SK-N-SH (cell line): ENCODE data around the gene ZNF804B.

Experiments used
- CHD2 ChIP-seq: fragments of 150-350 bp; IDR thresholded peaks from 2 replicates; pipeline ENCODE4 v1.6.1; 2018; ENCODE audit warnings: low read length; ENCODE audit not compliant: partially characterized antibody
- EZH2phosphoT487 ChIP-seq: fragments of 200-600 bp; sonication (generic); IDR thresholded peaks from 2 replicates; pipeline ENCODE4 v1.6.1; 2017; ENCODE audit warnings: low read depth, mixed run types, mild to moderate bottlenecking, antibody characterized with exemption, moderate library complexity, borderline replicate concordance
- FOXM1 ChIP-seq: IDR thresholded peaks from 2 replicates; pipeline ENCODE4 v1.4.0; 2012; ENCODE audit warnings: low read depth, mild to moderate bottlenecking
- GABPA ChIP-seq: IDR thresholded peaks from 2 replicates; pipeline ENCODE4 v1.4.0; 2012; ENCODE audit warnings: low read depth, mild to moderate bottlenecking
- NFIC ChIP-seq: IDR thresholded peaks from 2 replicates; pipeline ENCODE4 v1.4.0; 2012; ENCODE audit warnings: borderline replicate concordance
- TF ChIP-seq, protein P1 (sequence below): IDR thresholded peaks from 2 replicates; pipeline ENCODE4 v1.4.0; 2012; ENCODE audit warnings: low read depth, borderline replicate concordance
- TF ChIP-seq, protein P2 (sequence below): fragments of 150-350 bp; IDR thresholded peaks from 2 replicates; pipeline ENCODE4 v1.6.1; 2017; ENCODE audit warnings: antibody characterized with exemption, low read length, low read depth, borderline replicate concordance
- TF ChIP-seq, protein P3 (sequence below): fragments of 200-600 bp; sonication (generic); IDR thresholded peaks from 2 replicates; pipeline ENCODE4 v1.6.1; 2017; ENCODE audit warnings: antibody characterized with exemption, mild to moderate bottlenecking, moderate library complexity
- TF ChIP-seq, protein P4 (sequence below): IDR thresholded peaks from 2 replicates; pipeline ENCODE4 v1.6.1; 2012; ENCODE audit warnings: mild to moderate bottlenecking, low read depth, low read length, moderate library complexity

DNA sequence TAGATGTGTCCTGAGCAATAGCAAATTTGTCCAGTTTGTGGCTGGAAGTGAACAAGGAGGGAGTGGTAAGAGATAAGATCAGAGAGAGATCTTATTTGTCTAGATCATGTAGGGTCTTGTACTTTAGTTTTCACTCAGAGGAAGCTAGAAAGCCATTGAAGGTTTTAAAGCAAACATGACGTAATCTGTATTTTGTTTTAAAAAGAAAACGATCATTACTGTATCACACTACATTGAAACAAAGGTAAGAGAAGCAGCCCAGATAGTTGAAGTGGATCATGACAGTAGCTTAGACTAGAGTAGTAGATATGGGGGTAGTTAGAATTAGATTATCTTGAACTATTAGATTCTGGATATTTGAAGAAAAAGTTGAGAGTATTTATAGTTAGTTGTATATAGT, 23.6 kb upstream of the ZNF804B start:
- TF ChIP-seq, protein P1, sequence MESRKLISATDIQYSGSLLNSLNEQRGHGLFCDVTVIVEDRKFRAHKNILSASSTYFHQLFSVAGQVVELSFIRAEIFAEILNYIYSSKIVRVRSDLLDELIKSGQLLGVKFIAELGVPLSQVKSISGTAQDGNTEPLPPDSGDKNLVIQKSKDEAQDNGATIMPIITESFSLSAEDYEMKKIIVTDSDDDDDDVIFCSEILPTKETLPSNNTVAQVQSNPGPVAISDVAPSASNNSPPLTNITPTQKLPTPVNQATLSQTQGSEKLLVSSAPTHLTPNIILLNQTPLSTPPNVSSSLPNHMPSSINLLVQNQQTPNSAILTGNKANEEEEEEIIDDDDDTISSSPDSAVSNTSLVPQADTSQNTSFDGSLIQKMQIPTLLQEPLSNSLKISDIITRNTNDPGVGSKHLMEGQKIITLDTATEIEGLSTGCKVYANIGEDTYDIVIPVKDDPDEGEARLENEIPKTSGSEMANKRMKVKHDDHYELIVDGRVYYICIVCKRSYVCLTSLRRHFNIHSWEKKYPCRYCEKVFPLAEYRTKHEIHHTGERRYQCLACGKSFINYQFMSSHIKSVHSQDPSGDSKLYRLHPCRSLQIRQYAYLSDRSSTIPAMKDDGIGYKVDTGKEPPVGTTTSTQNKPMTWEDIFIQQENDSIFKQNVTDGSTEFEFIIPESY, result no peak
- TF ChIP-seq CHD2, result no peak
- TF ChIP-seq, protein P2, sequence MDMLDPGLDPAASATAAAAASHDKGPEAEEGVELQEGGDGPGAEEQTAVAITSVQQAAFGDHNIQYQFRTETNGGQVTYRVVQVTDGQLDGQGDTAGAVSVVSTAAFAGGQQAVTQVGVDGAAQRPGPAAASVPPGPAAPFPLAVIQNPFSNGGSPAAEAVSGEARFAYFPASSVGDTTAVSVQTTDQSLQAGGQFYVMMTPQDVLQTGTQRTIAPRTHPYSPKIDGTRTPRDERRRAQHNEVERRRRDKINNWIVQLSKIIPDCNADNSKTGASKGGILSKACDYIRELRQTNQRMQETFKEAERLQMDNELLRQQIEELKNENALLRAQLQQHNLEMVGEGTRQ, result no peak
- TF ChIP-seq, protein P3, sequence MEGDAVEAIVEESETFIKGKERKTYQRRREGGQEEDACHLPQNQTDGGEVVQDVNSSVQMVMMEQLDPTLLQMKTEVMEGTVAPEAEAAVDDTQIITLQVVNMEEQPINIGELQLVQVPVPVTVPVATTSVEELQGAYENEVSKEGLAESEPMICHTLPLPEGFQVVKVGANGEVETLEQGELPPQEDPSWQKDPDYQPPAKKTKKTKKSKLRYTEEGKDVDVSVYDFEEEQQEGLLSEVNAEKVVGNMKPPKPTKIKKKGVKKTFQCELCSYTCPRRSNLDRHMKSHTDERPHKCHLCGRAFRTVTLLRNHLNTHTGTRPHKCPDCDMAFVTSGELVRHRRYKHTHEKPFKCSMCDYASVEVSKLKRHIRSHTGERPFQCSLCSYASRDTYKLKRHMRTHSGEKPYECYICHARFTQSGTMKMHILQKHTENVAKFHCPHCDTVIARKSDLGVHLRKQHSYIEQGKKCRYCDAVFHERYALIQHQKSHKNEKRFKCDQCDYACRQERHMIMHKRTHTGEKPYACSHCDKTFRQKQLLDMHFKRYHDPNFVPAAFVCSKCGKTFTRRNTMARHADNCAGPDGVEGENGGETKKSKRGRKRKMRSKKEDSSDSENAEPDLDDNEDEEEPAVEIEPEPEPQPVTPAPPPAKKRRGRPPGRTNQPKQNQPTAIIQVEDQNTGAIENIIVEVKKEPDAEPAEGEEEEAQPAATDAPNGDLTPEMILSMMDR, result no peak
- TF ChIP-seq GABPA, result no peak
- TF ChIP-seq EZH2phosphoT487, result no peak
- TF ChIP-seq FOXM1, result no peak
- TF ChIP-seq, protein P4, sequence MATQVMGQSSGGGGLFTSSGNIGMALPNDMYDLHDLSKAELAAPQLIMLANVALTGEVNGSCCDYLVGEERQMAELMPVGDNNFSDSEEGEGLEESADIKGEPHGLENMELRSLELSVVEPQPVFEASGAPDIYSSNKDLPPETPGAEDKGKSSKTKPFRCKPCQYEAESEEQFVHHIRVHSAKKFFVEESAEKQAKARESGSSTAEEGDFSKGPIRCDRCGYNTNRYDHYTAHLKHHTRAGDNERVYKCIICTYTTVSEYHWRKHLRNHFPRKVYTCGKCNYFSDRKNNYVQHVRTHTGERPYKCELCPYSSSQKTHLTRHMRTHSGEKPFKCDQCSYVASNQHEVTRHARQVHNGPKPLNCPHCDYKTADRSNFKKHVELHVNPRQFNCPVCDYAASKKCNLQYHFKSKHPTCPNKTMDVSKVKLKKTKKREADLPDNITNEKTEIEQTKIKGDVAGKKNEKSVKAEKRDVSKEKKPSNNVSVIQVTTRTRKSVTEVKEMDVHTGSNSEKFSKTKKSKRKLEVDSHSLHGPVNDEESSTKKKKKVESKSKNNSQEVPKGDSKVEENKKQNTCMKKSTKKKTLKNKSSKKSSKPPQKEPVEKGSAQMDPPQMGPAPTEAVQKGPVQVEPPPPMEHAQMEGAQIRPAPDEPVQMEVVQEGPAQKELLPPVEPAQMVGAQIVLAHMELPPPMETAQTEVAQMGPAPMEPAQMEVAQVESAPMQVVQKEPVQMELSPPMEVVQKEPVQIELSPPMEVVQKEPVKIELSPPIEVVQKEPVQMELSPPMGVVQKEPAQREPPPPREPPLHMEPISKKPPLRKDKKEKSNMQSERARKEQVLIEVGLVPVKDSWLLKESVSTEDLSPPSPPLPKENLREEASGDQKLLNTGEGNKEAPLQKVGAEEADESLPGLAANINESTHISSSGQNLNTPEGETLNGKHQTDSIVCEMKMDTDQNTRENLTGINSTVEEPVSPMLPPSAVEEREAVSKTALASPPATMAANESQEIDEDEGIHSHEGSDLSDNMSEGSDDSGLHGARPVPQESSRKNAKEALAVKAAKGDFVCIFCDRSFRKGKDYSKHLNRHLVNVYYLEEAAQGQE, result no peak
- TF ChIP-seq NFIC, result no peak
